ENCODE measurements around the gene TAS2R13. TPM values are rescaled to one million over a fixed set of nuclear protein-coding genes. Genes with fewer than 3 reads are reported as not detected.

The TAS2R13 gene
- total RNA-seq, 1 donor from 2014 or later, result 1.1 TPM

Other genes starting within 250 kb of the TAS2R13 start
- gene STYK1, start 235.5 kb downstream of the TAS2R13 start, total RNA-seq, result not detected in 2 replicates
- 199 and 203 TPM in 2 replicates for gene YBX3, start 186.2 kb downstream of the TAS2R13 start, total RNA-seq
- gene TAS2R7, start 106.9 kb downstream of the TAS2R13 start, total RNA-seq, result not detected in 2 replicates
- not detected in 2 replicates for gene TAS2R8, start 102.3 kb downstream of the TAS2R13 start, total RNA-seq
- gene TAS2R9, start 99.4 kb downstream of the TAS2R13 start, total RNA-seq, result not detected in 2 replicates
- 0.26 TPM in 1 of 2 replicates, not detected in the other for gene TAS2R10, start 83.2 kb downstream of the TAS2R13 start, total RNA-seq
- gene PRR4, start 60.1 kb downstream of the TAS2R13 start, total RNA-seq, result 0.62 and 2.0 TPM in 2 replicates
- gene PRH1, start 25.3 kb downstream of the TAS2R13 start, total RNA-seq, result 18.2 and 22.4 TPM in 2 replicates
- not detected in 2 replicates for gene PRH2, start 19.7 kb upstream of the TAS2R13 start, total RNA-seq
- gene TAS2R14, start 29.7 kb upstream of the TAS2R13 start, total RNA-seq, result 2.7 and 3.5 TPM in 2 replicates
- 0.56 and 1.0 TPM in 2 replicates for gene TAS2R50, start 77.3 kb upstream of the TAS2R13 start, total RNA-seq
- 2.0 and 2.1 TPM in 2 replicates for gene TAS2R20, start 88.7 kb upstream of the TAS2R13 start, total RNA-seq
- gene TAS2R19, start 113.1 kb upstream of the TAS2R13 start, total RNA-seq, result 2.9 and 3.9 TPM in 2 replicates
- gene TAS2R31, start 121.8 kb upstream of the TAS2R13 start, total RNA-seq, result 3.5 and 4.3 TPM in 2 replicates
- gene TAS2R46, start 152.7 kb upstream of the TAS2R13 start, total RNA-seq, result 1.3 and 2.2 TPM in 2 replicates
- gene TAS2R43, start 182.8 kb upstream of the TAS2R13 start, total RNA-seq, result 1.2 and 1.3 TPM in 2 replicates
- gene TAS2R30, start 225.1 kb upstream of the TAS2R13 start, total RNA-seq, result 3.1 and 4.4 TPM in 2 replicates

Measured in activated CD4-positive, alpha-beta T cell treated with anti-CD3 and anti-CD28 coated beads, Interleukin-2, amount 10 ng/mL, durations not matched to agents 24 days and 14 days (primary cell).